K562 (cell line): ENCODE data around the gene MFSD11. TPM values are rescaled to one million over a fixed set of nuclear protein-coding genes. Genes with fewer than 3 reads are reported as not detected.

Experiments
- ATF3 ChIP-seq, 2 experiments: fragments of 450-650 bp in 1 of 2; sonication (generic) in 1 of 2; formaldehyde crosslinking in 1 of 2; IDR thresholded peaks in 1 of 2; conservative IDR thresholded peaks in 1 of 2; 2 replicates each; pipeline versions ENCODE4 v1.6.1 to v1.8.1; 2016 to 2023; ENCODE audit warnings: mild to moderate bottlenecking in 2 of 2, moderate library complexity in 2 of 2, inconsistent platforms in 1 of 2, missing genetic modification reagents in 1 of 2
- BRD4 ChIP-seq: fragments of 200-600 bp; sonication (generic); IDR thresholded peaks from 2 replicates; pipeline ENCODE4 v1.6.1; 2017; ENCODE audit warnings: inconsistent platforms
- SAP30 ChIP-seq: fragments of 200-600 bp; sonication (generic); IDR thresholded peaks from 2 replicates; pipeline ENCODE4 v1.6.1; 2012; ENCODE audit warnings: borderline replicate concordance, low read depth, mild to moderate bottlenecking, moderate library complexity, low read length, control low read depth, inconsistent platforms; ENCODE audit not compliant: insufficient read depth, poor library complexity, severe bottlenecking
- ZBTB33 ChIP-seq: sonication (generic); formaldehyde crosslinking; IDR thresholded peaks from 2 replicates; pipeline ENCODE4 v1.8.1; 2023; ENCODE audit warnings: mild to moderate bottlenecking, missing genetic modification reagents
- polyA plus RNA-seq, 8 experiments: library from polyadenylated mRNA; depleted of rRNA in 4 of 8; stranded (reverse) in 5 of 8; unstranded in 3 of 8; fragments of >200 nt; fragmentation: Nextera tagmentation in 2 of 8; fragmentation: Illumina TruSeq in 1 of 8; extraction: Ambion mirVana in 2 of 8; extraction: Trizol in 1 of 8; gene quantifications; 2 replicates each; pipeline versions ENCODE4 v1.2.1 to v1.2.3, GENCODE V29; 2011 to 2014; ENCODE audit warnings: inconsistent platforms in 1 of 8, missing spikeins in 1 of 8
- total RNA-seq, 7 experiments: library from RNA; depleted of rRNA in 6 of 7; stranded (reverse); fragments of >200 nt in 6 of 7; fragmentation: Illumina TruSeq in 2 of 7; extraction: Trizol in 2 of 7; gene quantifications; 2 replicates each; pipeline versions ENCODE4 v1.2.1 to v1.2.3, GENCODE V29; 2011 to 2021; ENCODE audit warnings: low replicate concordance in 1 of 7

Gene MFSD11
- total and polyA plus RNA-seq, 9 of the 15 experiments (the other 6 are each of a cell fraction or from before 2014, with no cell fraction given) = 14.4 to 24.5 (median 19.9) TPM

DNA sequence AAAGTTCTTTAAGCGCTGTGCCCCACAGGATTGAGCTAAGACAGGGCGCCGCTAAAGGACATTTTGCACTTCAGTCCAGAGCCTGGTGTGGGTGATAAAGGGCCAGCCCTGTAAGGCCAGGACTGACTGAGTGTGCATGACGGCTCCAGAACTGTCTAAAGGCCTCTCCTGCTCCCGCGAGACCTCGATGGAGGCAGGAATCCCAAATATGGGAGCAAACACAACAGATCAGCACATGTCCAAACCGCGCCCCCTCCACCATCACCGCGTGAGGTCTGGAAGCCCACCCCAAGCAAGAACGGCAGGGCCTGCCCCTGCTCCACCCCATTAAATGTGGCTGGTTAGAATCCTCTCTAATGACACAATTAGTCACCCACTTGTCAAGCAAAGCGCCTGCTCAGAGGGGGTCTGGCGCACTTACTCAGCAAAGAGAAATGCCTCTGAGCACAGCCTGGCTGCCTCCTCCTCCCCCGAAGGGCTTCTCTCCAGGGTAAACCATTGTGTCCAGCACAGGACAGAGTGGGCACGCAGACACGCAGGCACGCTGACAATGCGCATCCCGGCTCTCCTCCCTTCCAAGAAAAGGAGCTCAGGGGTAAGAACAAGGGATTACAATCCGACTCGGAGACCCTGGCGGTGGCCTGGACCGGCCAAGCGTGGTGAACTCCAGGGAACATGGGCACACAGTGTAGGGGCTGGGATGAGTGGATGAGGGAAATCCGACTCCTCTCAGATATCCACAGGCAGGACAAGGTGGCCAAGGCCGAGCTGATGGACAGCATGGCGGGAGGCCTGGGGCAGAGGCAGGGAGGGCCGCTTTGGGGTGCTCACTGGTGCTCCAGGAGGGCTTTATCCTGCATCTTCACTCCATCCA is 28.6 kb upstream of the MFSD11 start (continued):
- TF ChIP-seq ZBTB33 (CRISPR knock-in tag) (peak; percentile 91), BRD4 (no peak), ATF3 (IDR thresholded peaks at IDR 0.05) (peak; percentile 50; the same call in 1 of the 2 replicates), ATF3 (CRISPR knock-in tag; conservative IDR thresholded peaks at IDR 0.05) (no peak), SAP30 (peak; percentile 68)
